Lower lobe of right lung (tissue), 2 donors: ENCODE results near the gene TMC2. TPM values are rescaled to one million over a fixed set of nuclear protein-coding genes. Genes with fewer than 3 reads are reported as not detected.
"Not testable (repeated sequence)": the region's sequence is repeated elsewhere in the genome, so short reads cannot be mapped to it uniquely, and the experiment has no call there.

ENCODE experiments used
- ATAC-seq, 2 donors: fragments of 200-7000 bp; cut with Tn5 transposase; one replicate each; pipeline ENCODE4 v1.9.1; 2020 to 2022; ENCODE audit warnings: mild to moderate bottlenecking in 2 of 2, moderate library complexity in 2 of 2
- DNase-seq: peaks from one replicate; pipeline ENCODE4 v3.0.0-alpha.2; 2020
- H3K27ac ChIP-seq: fragments of 200-600 bp; one replicate; pipeline ENCODE4 v1.8.0; 2022
- H3K27me3 ChIP-seq: fragments of 200-600 bp; one replicate; pipeline ENCODE4 v1.8.0; 2022; ENCODE audit warnings: low read depth
- H3K36me3 ChIP-seq: fragments of 200-600 bp; one replicate; pipeline ENCODE4 v1.8.0; 2022; ENCODE audit warnings: mild to moderate bottlenecking
- H3K4me1 ChIP-seq: fragments of 200-600 bp; one replicate; pipeline ENCODE4 v1.8.0; 2022
- H3K4me3 ChIP-seq: fragments of 200-600 bp; one replicate; pipeline ENCODE4 v1.8.0; 2022; ENCODE audit warnings: mild to moderate bottlenecking
- H3K9me3 ChIP-seq: fragments of 200-600 bp; one replicate; pipeline ENCODE4 v1.8.0; 2022
- intact Hi-C: fragments of 100-400 bp; cut with DNase I; formaldehyde crosslinking; loops from one replicate; pipeline ENCODE4 v1.11.0; 2022
- total RNA-seq: library from RNA; stranded (reverse); fragmentation: NEBNext Ultra II Directional; extraction: Animal tissue kit (Norgen Biotek cat#: 25700); gene quantifications from one replicate; pipeline ENCODE4 v1.2.1, GENCODE V29; 2021
- TF ChIP-seq, protein P1 (sequence below): fragments of 200-600 bp; IDR thresholded peaks from one replicate; pipeline ENCODE4 v1.8.0; 2022; ENCODE audit warnings: antibody characterized with exemption, mild to moderate bottlenecking
- donor health status: DM: no; HTN: yes; CAD: no; lungs with severe emphysema.

TMC2 gene
- total RNA-seq, 1 donor from 2014 or later = 0.92 TPM

GRCh38 chr20:2673453-2673852 lies 137.1 kb downstream of the TMC2 start:
- intact Hi-C loops = no loop called here
- peaks cover 8% of the 10 kb centered on the region for H3K27me3 ChIP-seq
- TF ChIP-seq, protein P1, sequence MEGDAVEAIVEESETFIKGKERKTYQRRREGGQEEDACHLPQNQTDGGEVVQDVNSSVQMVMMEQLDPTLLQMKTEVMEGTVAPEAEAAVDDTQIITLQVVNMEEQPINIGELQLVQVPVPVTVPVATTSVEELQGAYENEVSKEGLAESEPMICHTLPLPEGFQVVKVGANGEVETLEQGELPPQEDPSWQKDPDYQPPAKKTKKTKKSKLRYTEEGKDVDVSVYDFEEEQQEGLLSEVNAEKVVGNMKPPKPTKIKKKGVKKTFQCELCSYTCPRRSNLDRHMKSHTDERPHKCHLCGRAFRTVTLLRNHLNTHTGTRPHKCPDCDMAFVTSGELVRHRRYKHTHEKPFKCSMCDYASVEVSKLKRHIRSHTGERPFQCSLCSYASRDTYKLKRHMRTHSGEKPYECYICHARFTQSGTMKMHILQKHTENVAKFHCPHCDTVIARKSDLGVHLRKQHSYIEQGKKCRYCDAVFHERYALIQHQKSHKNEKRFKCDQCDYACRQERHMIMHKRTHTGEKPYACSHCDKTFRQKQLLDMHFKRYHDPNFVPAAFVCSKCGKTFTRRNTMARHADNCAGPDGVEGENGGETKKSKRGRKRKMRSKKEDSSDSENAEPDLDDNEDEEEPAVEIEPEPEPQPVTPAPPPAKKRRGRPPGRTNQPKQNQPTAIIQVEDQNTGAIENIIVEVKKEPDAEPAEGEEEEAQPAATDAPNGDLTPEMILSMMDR = no peak
- ATAC-seq (no peak), DNase-seq (no peak)
- no peak overlapping the region for H3K27ac ChIP-seq
- no peaks in the 10 kb centered on the region for H3K9me3 ChIP-seq
- no peaks in the 10 kb centered on the region for H3K36me3 ChIP-seq
- no peak overlapping the region for H3K4me3 ChIP-seq
- H3K4me1 ChIP-seq = no peaks in the 10 kb centered on the region

DNA sequence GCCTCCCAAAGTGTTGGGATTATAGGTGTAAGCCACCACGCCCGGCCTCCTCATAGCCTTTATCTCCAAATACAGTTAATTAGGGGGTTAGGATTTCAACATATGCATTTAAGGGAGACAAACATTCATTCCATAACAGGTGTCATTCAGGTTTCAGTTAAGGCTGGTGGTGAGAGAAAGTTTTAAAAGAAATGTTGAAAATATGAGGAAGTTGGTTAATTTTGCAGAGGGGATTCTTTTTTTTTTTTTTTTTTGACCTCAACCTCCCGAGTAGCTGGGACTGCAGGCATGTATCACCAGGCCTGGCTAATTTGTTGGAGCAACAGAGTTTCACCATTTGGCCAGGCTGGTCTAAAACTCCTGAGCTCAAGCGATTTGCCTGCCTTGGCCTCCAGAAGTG lies 143.7 kb downstream of the TMC2 start:
- intact Hi-C loops = no loop called here
- Histone ChIP-seq H3K4me1 (no peaks in the 10 kb centered on the region), H3K27me3 (peaks cover 12% of the 10 kb centered on the region), H3K27ac (no peak overlapping the region), H3K4me3 (no peak overlapping the region), H3K9me3 (no peaks in the 10 kb centered on the region), H3K36me3 (no peaks in the 10 kb centered on the region)
- no peak for DNase-seq
- no peak for ATAC-seq
- TF ChIP-seq, protein P1 = no peak

DNA sequence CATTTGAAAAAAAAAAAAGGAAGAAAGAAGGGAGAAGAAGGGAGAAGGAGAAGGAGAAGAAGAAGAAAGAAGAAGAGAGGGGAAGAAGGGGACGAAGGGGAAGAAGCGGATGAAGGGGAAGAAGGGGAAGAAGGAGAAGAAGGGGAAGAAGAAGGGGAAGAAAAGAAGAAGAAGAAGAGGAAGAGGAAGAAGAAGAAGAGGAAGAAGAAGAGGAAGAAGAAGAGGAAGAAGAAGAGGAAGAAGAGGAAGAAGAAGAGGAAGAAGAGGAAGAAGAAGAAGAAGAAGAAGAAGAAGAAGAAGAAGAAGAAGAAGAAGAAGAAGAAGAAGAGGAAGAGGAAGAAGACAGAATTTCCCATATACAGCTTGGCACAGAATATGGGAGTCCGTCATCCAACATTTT lies 145.7 kb downstream of the TMC2 start:
- H3K4me1 ChIP-seq, H3K36me3 ChIP-seq, H3K9me3 ChIP-seq, intact Hi-C loops, DNase-seq, H3K4me3 ChIP-seq, ATAC-seq, H3K27ac ChIP-seq: not testable (repeated sequence)
- H3K27me3 ChIP-seq = peaks cover 17% of the 10 kb centered on the region

DNA sequence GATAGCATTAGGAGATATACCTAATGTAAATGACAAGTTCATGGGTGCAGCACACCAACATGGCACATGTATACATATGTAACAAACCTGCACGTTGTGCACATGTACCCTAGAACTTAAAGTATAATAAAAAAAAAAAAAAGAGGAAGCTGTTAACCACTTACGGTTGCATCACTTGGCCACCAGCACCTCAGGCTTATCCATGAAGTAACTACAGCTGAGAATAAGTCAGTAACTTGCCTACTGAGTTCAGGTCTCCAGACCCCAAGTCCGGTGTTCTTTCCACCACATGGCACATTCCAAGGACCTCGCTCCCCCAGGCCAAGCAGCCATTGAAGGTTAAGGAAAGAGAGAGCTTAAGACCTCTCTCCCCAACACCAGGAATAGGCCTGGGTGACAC lies 148.4 kb downstream of the TMC2 start:
- H3K4me1 ChIP-seq, H3K27ac ChIP-seq, ATAC-seq, intact Hi-C loops, H3K36me3 ChIP-seq, DNase-seq, H3K27me3 ChIP-seq, H3K9me3 ChIP-seq, H3K4me3 ChIP-seq: not testable (repeated sequence)

DNA sequence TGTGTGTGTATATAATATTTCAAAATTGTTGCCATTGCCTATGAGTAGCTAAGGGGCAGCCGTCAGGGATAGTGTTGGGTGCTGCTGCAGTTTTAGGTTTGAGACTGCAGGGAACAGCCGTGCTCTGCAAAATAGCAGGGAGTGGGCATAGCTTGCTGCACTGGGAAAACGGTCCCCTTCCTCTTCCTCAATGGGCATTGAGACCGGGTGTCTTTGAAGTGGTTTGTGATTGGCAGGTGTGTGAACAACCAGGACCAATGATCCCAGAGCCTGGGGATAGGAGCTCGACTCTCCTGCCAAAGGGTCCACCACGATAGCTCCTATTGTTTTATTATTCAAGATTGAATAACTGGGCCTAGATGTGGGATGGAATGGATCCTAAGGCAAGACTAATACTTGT lies 151.1 kb downstream of the TMC2 start:
- Histone ChIP-seq H3K27me3 (peaks cover 10% of the 10 kb centered on the region), H3K4me1 (peaks cover 5% of the 10 kb centered on the region), H3K9me3 (no peaks in the 10 kb centered on the region), H3K4me3 (no peak overlapping the region), H3K36me3 (no peaks in the 10 kb centered on the region), H3K27ac (no peak overlapping the region)
- TF ChIP-seq, protein P1 = no peak
- intact Hi-C loops = no loop called here
- DNase-seq (no peak), ATAC-seq (no peak)

GRCh38 chr20:2688041-2688591 lies 151.7 kb downstream of the TMC2 start:
- peak; percentile 71 for DNase-seq
- H3K9me3 ChIP-seq = no peaks in the 10 kb centered on the region
- H3K27ac ChIP-seq = no peak overlapping the region
- no peaks in the 10 kb centered on the region for H3K36me3 ChIP-seq
- peaks cover 10% of the 10 kb centered on the region for H3K27me3 ChIP-seq
- no peak overlapping the region for H3K4me3 ChIP-seq
- intact Hi-C loops = no loop called here
- ATAC-seq = peak; percentile 59 to 67
- TF ChIP-seq, protein P1 = peak; percentile 62
- peaks cover 5% of the 10 kb centered on the region for H3K4me1 ChIP-seq

- Histone ChIP-seq H3K27ac (no peak overlapping the region), H3K4me1 (peaks cover 12% of the 10 kb centered on the region), H3K4me3 (no peak overlapping the region), H3K9me3 (no peaks in the 10 kb centered on the region), H3K27me3 (peaks cover 22% of the 10 kb centered on the region), H3K36me3 (no peaks in the 10 kb centered on the region)
- TF ChIP-seq, protein P1 = no peak
- DNase-seq (no peak), ATAC-seq (no peak)
- intact Hi-C loops = no loop called here
Measured at GRCh38 chr20:2690213-2690612, 153.8 kb downstream of the TMC2 start.
